GM19455 (cell line): ENCODE measurements around the gene ATOH8.

Experiments
- ATAC-seq: cut with Tn5 transposase; IDR thresholded peaks from one replicate; pipeline ENCODE4 v1.9.1; 2021; ENCODE audit not compliant: unreplicated experiment

The ATOH8 gene

DNA sequence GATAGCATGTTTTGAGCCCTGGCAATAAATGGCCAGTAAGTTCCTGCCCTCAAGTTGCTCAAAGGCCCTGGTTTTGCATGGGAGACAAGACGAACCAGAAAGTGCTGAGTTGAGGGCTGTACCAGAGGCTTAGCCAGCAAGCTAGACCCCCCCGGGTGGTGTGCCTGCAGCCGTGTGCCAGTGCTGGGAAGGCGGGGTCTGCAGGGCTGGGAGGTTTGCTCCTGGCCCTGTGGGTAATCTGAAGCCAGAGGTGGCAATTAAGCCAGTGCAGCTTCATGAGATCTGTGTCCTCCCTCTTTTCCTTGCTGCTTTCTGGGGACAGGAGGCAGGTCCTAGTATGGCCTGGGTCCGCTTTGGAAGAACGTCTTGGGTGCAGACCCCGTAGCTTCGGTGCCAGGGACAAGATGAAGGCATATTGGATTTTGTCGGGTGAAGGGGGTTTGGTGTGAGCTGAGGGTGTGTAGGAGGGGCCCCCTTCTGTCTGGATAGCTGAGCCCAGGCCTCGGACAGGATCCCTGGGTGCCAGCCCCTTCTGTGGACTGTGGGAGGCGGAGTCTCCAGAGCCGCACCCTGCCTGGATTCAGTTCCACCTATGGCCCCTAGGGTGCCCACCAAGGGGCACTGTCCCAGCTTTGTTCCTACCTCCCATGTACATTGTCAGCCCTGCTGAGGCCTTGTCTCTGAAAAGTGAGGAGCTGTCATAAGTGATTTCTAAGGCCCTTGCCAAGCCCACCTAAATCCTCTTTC, 15.6 kb downstream of the ATOH8 start:
- no peak for ATAC-seq

DNA sequence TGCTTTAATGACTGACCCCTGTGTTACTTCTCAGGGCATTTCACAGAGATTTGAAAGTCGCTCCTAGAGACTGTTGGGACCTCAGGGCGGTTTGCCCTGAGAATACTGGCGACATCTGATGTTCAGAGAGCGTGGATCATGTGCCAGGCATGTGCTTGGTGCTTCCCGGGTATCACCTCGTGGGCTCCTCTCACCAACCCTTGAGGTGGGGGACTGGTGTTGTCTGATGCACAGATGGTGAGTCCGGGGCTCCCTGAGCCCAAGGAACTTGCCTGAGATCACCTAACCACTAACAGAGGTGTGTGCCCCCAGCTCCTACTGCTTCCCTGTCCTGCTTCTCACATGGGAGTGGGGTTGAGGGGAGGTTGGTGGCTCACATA, 16.2 kb downstream of the ATOH8 start:
- no peak for ATAC-seq

DNA sequence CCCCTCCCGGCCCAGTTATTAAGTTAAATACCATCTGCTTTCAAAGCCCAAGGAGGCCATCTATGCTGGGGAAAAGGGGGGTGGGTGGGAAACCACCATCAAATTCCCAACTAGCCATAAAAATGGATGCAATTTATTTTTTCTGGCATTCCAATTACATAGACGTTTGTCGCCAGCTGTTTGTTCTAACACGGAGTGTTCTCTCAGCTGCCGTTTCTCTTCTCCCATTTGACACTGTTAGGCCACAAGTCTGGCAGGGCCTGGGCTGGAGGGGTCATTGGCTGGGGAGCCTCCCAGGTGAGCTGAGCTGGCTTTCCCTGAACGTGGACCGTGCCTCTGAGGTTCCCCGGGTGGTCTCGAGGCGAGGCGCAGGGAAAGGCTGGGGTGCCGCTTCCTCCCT, 16.6 kb downstream of the ATOH8 start:
- no peak for ATAC-seq

- ATAC-seq: no peak
These were observed 17.1 kb downstream of the ATOH8 start for GRCh38 chr2:85770786-85771409.

DNA sequence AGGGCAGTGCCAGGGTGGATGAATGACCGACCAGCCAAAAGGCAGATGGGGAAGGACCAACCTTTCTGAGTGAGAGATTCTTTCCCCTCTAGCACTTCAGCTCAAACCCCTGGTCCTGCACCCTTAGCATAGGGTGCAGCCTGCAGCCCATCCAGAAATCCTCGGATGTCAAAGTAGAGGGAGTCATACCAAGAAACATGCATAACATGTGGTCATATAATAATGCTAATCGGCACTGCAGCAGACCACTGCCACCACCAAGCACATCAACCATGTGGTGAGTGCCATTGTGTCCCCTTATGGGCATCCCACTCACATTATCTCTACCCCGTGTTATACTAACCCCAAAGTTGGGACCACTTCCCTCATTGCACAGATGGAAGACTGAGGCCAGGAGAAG, 17.7 kb downstream of the ATOH8 start:
- ATAC-seq: no peak

DNA sequence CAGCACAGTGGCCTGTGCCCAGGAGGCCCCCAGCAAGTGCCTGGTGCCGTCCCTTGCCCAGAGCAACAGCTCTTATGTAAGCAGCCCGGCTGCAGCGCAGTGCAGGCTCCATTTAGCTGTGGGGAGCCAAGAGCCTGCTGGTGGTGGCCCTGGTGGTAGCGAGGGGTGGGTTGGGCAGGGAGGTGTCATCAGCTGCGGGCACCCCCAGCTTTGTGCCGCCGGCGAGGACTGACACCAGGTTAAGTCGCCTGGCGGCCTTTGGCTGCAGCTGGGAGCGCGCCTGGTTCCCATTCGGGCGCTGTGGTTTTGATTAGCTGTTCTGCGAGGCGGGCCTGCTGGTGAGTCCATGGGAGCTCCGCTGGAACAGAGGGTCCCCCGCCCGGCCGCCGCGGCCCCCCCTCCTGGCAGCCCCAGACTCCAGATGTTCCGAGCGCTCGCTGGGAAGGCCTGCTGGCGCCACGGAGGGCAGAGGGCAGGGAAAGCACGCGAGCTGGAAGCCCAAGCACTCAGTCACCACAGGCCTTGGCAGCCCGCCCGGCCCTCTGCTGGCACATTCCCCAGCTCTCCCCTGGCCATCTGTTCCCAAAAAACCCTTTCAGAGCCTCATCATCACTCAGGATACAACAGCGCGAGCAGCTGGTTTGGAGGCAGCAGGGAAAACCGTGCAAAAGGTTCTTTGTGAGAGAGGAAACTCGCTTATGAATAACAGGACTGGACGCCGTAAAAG, 18.4 kb downstream of the ATOH8 start:
- no peak for ATAC-seq

GRCh38 chr2:85772841-85773491, 19.2 kb downstream of the ATOH8 start:
- ATAC-seq: no peak

DNA sequence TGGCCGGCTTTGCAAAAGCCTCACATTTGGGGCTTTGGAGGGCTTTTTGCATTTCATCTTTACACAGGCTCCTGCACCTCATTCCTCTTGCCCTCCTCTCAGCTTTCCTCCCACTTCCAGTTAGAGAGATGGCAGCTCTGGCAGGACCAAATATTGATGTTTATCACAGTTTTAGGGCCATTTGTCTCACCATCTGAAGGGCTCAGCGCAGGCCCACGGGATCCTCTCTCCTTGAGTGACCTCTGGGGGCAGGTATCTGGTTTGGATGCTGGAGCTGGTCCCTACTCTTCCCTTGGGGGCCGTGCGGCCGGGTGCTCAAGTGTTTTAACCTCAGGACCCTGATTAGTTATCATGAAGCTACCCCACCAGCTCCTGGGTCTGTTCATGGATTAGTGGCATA, 19.9 kb downstream of the ATOH8 start:
- no peak for ATAC-seq

GRCh38 chr2:85774126-85774978, 20.6 kb downstream of the ATOH8 start:
- ATAC-seq: no peak

DNA sequence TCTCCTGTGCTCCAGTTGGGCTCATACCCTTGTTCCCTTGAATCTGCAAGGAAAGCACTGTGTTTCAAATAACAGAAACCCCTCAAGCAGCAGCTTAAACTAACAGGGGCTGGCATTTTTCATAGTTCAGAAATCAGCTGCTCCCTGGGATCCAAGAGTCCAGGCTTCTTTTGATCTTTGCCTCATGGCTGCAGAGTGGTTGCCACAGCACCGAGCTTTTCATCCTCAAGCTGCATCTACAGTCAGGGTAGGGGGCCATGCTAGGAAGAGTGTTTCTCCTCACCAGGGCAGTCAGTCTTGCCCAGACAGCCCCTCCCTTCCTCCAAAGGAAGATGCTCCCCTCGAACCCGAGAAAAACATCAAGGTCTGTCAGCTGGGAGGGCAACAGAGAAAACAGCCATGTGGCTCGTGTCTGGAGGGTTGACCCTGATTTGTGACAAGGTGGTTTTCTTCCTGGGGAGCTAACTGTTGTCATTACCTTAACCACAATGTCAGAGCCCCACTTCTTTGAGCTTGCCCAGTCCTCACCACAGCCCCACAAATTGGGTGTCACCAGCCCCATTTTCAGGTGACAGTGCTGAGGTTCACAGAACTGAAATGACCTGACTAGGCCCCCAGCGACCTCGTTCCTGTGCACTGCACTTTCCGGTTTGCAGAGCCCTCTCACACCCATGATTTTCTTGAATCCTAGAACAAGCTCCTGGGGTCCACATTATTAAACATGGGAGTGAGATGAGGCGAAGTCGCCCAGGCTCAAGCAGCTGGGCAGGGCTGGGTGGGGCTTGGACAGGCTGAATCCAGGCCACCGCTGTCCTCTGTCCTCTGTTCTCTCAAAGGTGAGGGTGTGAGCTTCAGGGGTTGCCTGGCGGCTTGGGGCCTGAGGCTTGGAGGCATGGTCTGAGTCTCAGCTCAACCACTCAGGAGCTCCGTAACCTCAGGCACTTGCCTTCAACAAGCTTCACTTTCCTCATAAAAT, 21.9 kb downstream of the ATOH8 start:
- ATAC-seq: no peak

GRCh38 chr2:85776672-85777071, 22.9 kb downstream of the ATOH8 start:
- ATAC-seq: no peak

- ATAC-seq: no peak
These were observed 23.7 kb downstream of the ATOH8 start for GRCh38 chr2:85777441-85777861.

GRCh38 chr2:85778646-85779379, 25.0 kb downstream of the ATOH8 start:
- ATAC-seq: no peak

- no peak for ATAC-seq
These were observed 26.0 kb downstream of the ATOH8 start for GRCh38 chr2:85779641-85780315.

DNA sequence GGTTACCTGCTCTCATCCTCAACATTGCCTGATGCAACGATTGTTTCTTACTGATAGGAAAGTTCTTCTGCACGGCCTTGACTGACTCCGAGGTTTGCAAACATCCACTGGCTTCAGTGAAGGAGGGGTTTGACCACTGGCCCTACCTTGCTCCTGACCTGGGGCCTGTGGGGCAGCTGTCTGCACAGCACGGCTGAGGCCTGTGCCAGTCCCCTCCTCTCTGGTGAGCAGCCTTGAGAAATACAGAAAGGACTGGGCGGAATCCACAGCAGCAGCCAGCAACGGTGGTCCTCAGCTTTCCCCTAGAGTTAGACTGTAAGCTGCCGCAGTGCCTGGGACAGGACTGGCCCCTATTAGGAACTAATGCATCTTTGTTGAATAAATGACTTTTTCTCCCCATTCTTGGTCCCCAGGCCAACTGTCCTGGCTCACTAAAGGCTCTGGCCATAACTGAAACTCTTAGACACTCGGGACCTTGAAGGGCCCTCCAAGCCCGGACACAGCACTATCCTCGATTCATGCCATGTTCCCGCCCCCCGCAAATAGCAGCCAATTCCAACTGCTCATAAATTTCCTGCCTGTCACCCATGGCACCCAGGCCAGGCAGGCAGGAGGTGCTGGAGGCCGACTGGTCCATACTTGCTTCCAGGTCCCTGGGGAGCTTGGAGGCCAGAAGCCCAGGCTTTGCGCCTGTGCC, 26.7 kb downstream of the ATOH8 start:
- ATAC-seq: no peak

DNA sequence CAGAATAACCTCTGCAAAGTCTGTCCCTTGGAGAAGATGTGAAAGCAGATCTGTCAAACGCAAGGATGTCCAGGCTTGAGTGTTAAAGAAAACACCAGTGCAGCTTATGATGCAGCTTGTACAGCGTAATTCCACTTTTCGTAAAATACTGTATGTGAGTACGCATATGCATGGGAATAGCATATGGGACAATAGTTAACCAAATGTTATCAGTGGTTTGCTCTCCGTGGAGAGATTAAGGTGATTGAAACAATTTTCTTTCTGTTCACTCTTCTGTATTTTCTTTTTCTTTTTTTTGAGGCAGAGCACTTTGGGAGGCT, 27.2 kb downstream of the ATOH8 start:
- ATAC-seq: no peak

DNA sequence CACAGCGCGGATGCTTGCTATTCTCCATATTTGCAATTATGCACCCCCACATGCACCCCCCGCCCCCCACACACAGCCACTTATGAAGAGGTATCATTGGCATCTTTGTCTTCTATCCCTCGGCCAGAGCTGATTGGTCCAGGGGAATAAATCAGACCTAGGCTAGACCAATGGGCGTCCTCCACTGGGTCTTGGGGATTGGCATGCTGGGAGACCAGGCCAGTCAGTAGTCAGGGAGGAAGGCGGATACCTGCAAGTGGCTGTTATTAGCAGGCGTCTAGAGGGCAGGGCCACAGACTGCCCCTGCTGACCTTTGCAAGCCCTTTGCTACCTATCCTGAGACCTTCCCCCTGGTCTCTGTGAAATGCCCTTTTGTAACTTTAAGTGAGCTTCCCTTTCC, 30.0 kb downstream of the ATOH8 start:
- no peak for ATAC-seq

GRCh38 chr2:85784474-85784986, 30.7 kb downstream of the ATOH8 start:
- ATAC-seq: no peak
